ENCODE results near the gene HOXD11.

HOXD11 gene

GRCh38 chr2:176106581-176107539, at the start of gene HOXD11:
Gene HOXD11, plus strand, starts transcription at chr2:176107280. Its CDS starts 76 bp downstream, at chr2:176107356.
- Histone ChIP-seq H2AFZ (ENCODE audit: low read depth, low read length) (no peak within 1 kb of the TSS), H3K4me1 (ENCODE audit: insufficient read depth, low read length) (no peaks in the 10 kb centered on the region), H3K36me3 (ENCODE audit: insufficient read depth, low read length) (no peaks in the 10 kb centered on the region), H3K27me3 (ENCODE audit: insufficient read depth, low read length) (peaks cover 98% of the 10 kb centered on the region), H3K4me3 (ENCODE audit: low read length) (no peak within 1 kb of the TSS), H3K9me3 (ENCODE audit: low read length) (no peaks in the 10 kb centered on the region)

GRCh38 chr2:176063958-176064357, 43.1 kb upstream of the HOXD11 start:
- no peak overlapping the region for H3K4me3 ChIP-seq (ENCODE audit: low read length)
- no peak overlapping the region for H2AFZ ChIP-seq (ENCODE audit: low read depth, low read length)
- H3K4me1 ChIP-seq (ENCODE audit: insufficient read depth, low read length) = no peaks in the 10 kb centered on the region
- no peaks in the 10 kb centered on the region for H3K9me3 ChIP-seq (ENCODE audit: low read length)
- H3K36me3 ChIP-seq (ENCODE audit: insufficient read depth, low read length) = no peaks in the 10 kb centered on the region
- H3K27me3 ChIP-seq (ENCODE audit: insufficient read depth, low read length) = peaks cover 8% of the 10 kb centered on the region

DNA sequence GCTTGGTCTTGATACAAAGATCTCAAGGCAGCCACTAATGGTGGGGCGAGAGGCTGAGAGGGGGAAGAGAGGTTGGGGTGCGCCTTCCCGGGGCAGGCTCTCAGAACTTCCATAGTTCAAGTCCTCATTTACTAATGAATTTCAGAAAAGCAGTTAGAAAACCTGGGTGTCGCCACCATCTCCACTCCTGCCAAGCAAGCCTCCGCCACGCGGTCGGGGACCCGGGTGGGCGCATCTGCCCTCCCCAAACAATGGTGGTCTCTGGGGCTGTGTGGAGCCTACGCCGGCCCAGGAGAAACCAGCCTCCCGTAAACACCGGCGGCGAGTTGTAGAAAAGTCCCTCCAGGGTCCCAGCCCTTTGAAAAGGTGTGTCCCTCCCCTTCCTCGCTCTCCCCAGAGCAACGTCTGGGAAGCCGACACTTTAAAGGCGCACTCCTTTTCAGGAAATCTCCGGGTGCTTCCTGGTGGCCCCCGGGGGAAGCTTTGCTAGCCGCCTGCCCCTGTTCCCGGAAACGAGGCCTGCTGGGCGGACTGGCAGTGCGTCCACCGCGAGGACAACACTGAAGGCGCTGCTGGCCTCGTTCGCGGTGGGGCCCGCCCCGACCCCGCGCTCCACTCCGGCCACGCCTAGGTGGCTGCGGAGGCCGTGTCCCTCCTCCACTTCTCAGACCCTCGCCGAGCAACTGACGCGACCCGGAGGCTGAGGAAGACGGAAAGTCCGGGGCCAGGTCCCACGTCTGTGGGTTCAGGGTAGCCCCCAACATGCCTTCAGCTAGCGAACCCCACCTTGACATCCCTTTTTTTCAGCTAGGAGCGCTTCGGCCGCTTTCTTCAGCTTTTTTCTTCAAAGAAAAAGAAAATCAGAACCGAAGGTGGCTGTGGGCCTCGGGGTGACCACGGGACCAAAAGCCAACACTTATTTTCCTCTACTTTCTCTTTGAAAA, 40.2 kb upstream of the HOXD11 start:
- H3K4me3 ChIP-seq (ENCODE audit: low read length) = no peak overlapping the region

GRCh38 chr2:176067589-176068418, 39.3 kb upstream of the HOXD11 start:
- Histone ChIP-seq H3K4me1 (ENCODE audit: insufficient read depth, low read length) (no peaks in the 10 kb centered on the region), H3K4me3 (ENCODE audit: low read length) (no peak overlapping the region), H3K9me3 (ENCODE audit: low read length) (no peaks in the 10 kb centered on the region), H2AFZ (ENCODE audit: low read depth, low read length) (no peak overlapping the region), H3K27me3 (ENCODE audit: insufficient read depth, low read length) (peaks cover 16% of the 10 kb centered on the region), H3K36me3 (ENCODE audit: insufficient read depth, low read length) (no peaks in the 10 kb centered on the region)

More for the DNA sequence above, 40.2 kb upstream of the HOXD11 start:
- Histone ChIP-seq H3K27me3 (ENCODE audit: insufficient read depth, low read length) (peaks cover 14% of the 10 kb centered on the region), H3K36me3 (ENCODE audit: insufficient read depth, low read length) (no peaks in the 10 kb centered on the region), H3K4me1 (ENCODE audit: insufficient read depth, low read length) (no peaks in the 10 kb centered on the region), H3K9me3 (ENCODE audit: low read length) (no peaks in the 10 kb centered on the region), H2AFZ (ENCODE audit: low read depth, low read length) (no peak overlapping the region)

- Histone ChIP-seq H3K36me3 (ENCODE audit: insufficient read depth, low read length) (no peaks in the 10 kb centered on the region), H3K4me3 (ENCODE audit: low read length) (no peak overlapping the region), H2AFZ (ENCODE audit: low read depth, low read length) (no peak overlapping the region)
These were observed 38.7 kb upstream of the HOXD11 start for GRCh38 chr2:176068419-176068832.

DNA sequence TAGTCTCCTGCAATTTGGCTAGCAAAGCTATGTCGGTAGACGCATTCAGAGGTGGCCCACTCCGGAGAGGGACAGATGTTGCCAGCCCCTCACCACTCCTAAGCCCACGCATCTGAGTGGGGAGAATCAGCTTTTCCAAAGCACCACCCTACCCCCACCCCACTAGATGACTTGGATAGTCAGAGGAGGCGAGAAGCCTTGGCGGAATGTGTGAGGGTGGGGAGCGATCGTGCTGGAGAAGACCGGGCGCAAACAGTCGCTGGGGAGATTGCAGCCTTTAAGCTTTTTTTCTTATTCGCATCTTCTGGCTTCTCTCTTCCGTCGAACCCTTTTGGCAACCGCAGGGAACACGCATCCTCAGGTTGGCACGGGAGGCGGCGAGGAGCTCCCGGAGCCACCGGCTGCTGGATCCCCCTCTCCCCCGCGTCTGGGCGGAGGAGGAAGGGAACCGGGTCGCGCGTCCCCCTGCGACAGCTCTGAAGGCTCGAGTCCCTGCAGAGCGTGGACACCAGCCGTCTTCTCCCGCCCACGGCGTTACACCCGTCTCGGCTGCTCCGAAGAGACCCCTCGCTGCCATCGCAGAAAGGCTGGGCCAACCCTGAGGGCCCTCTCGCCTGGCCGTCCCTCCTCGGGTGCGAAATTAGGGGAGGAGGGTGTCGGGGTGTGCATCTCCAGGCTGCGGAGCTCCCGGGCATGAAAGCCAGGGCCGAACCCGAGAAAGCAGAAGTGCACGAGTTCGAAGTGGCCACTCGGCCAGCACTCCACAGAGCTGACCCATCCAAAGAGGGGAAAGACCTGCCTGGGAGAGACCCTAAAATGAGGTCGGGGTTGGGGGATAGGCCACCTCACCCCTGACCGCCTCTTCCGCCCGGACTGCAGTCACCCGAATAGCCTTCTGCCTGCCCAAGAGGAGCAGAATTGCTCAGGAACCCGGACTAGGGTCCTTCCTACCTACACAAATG, 35.5 kb upstream of the HOXD11 start:
- H2AFZ ChIP-seq (ENCODE audit: low read depth, low read length) = no peak overlapping the region
- peaks cover 43% of the 10 kb centered on the region for H3K27me3 ChIP-seq (ENCODE audit: insufficient read depth, low read length)
- H3K9me3 ChIP-seq (ENCODE audit: low read length) = no peaks in the 10 kb centered on the region
- no peaks in the 10 kb centered on the region for H3K4me1 ChIP-seq (ENCODE audit: insufficient read depth, low read length)
- H3K36me3 ChIP-seq (ENCODE audit: insufficient read depth, low read length) = no peaks in the 10 kb centered on the region
- H3K4me3 ChIP-seq (ENCODE audit: low read length) = no peak overlapping the region

More at GRCh38 chr2:176068419-176068832, 38.7 kb upstream of the HOXD11 start:
- H3K9me3 ChIP-seq (ENCODE audit: low read length) = no peaks in the 10 kb centered on the region
- H3K4me1 ChIP-seq (ENCODE audit: insufficient read depth, low read length) = no peaks in the 10 kb centered on the region
- H3K27me3 ChIP-seq (ENCODE audit: insufficient read depth, low read length) = peaks cover 22% of the 10 kb centered on the region

GRCh38 chr2:176072292-176072669, 34.8 kb upstream of the HOXD11 start:
- no peak overlapping the region for H2AFZ ChIP-seq (ENCODE audit: low read depth, low read length)
- no peak overlapping the region for H3K4me3 ChIP-seq (ENCODE audit: low read length)
- H3K4me1 ChIP-seq (ENCODE audit: insufficient read depth, low read length) = no peaks in the 10 kb centered on the region
- peaks cover 50% of the 10 kb centered on the region for H3K27me3 ChIP-seq (ENCODE audit: insufficient read depth, low read length)
- H3K9me3 ChIP-seq (ENCODE audit: low read length) = no peaks in the 10 kb centered on the region
- H3K36me3 ChIP-seq (ENCODE audit: insufficient read depth, low read length) = no peaks in the 10 kb centered on the region

DNA sequence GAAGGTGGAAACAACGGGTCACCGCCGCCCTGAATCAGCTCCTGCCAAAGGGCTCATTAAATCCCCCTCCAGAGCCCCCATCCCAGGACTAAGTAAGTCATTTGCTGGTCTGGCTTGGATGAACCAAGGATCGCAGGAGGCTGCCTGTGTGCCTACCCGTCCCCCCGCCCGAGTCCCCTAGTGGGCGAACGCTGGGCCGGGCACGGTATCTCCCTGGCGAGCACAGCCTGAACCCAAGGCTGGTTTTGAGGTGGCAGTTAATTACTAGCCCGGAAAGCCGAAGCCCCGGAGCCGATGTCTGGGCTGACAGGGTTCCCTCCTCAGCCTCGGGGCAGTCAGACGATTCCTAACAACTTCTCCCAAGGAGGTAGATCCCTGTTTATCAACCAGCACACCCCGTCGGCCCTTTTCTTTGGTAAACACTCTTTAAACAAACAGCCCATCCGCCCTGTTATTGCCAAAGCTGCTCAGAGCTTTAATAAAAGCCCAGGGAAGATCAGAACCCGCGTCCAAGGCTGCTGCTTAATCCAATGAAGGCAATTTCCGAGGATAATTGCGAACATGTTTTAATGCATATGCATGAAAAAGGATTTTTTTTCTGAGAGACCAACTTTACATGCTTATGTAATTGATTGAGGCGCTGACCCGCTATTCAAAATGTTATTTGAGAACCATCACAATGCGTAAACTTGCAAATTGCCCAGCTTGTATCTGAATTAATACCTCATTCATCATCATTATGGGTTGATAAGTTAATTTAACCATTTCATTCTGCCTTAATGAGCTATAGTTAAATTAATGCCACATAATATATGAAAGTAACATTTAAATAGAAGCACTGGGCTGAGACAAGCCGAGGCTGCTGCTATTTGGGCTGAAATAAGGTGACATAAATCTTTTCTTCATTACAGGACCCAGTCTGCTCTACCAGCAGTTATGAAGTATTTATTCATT, 33.9 kb upstream of the HOXD11 start:
- peaks cover 55% of the 10 kb centered on the region for H3K27me3 ChIP-seq (ENCODE audit: insufficient read depth, low read length)
- H3K9me3 ChIP-seq (ENCODE audit: low read length) = no peaks in the 10 kb centered on the region
- no peaks in the 10 kb centered on the region for H3K4me1 ChIP-seq (ENCODE audit: insufficient read depth, low read length)
- no peak overlapping the region for H3K4me3 ChIP-seq (ENCODE audit: low read length)
- H3K36me3 ChIP-seq (ENCODE audit: insufficient read depth, low read length) = no peaks in the 10 kb centered on the region
- no peak overlapping the region for H2AFZ ChIP-seq (ENCODE audit: low read depth, low read length)

- Histone ChIP-seq H3K4me3 (ENCODE audit: low read length) (no peak overlapping the region), H3K4me1 (ENCODE audit: insufficient read depth, low read length) (no peaks in the 10 kb centered on the region), H2AFZ (ENCODE audit: low read depth, low read length) (no peak overlapping the region), H3K27me3 (ENCODE audit: insufficient read depth, low read length) (peaks cover 72% of the 10 kb centered on the region), H3K36me3 (ENCODE audit: insufficient read depth, low read length) (no peaks in the 10 kb centered on the region), H3K9me3 (ENCODE audit: low read length) (no peaks in the 10 kb centered on the region)
These were observed 32.1 kb upstream of the HOXD11 start for GRCh38 chr2:176074919-176075425.

- no peaks in the 10 kb centered on the region for H3K4me1 ChIP-seq (ENCODE audit: insufficient read depth, low read length)
- H3K9me3 ChIP-seq (ENCODE audit: low read length) = no peaks in the 10 kb centered on the region
- peak overlapping the region; percentile 15 for H3K4me3 ChIP-seq (ENCODE audit: low read length)
- no peak overlapping the region for H2AFZ ChIP-seq (ENCODE audit: low read depth, low read length)
- H3K36me3 ChIP-seq (ENCODE audit: insufficient read depth, low read length) = no peaks in the 10 kb centered on the region
- H3K27me3 ChIP-seq (ENCODE audit: insufficient read depth, low read length) = peaks cover 74% of the 10 kb centered on the region
These were observed 31.6 kb upstream of the HOXD11 start for GRCh38 chr2:176075481-176075880.

- peaks cover 80% of the 10 kb centered on the region for H3K27me3 ChIP-seq (ENCODE audit: insufficient read depth, low read length)
These were observed 31.0 kb upstream of the HOXD11 start for GRCh38 chr2:176076063-176076462.

More at GRCh38 chr2:176076063-176076462, 31.0 kb upstream of the HOXD11 start:
- no peaks in the 10 kb centered on the region for H3K36me3 ChIP-seq (ENCODE audit: insufficient read depth, low read length)
- no peaks in the 10 kb centered on the region for H3K4me1 ChIP-seq (ENCODE audit: insufficient read depth, low read length)
- H2AFZ ChIP-seq (ENCODE audit: low read depth, low read length) = no peak overlapping the region
- no peaks in the 10 kb centered on the region for H3K9me3 ChIP-seq (ENCODE audit: low read length)
- H3K4me3 ChIP-seq (ENCODE audit: low read length) = no peak overlapping the region
